ENCODE data around the gene PERM1.
"Not testable (repeated sequence)": the region's sequence is repeated elsewhere in the genome, so short reads cannot be mapped to it uniquely, and the experiment has no call there.

PERM1 gene, protein sequence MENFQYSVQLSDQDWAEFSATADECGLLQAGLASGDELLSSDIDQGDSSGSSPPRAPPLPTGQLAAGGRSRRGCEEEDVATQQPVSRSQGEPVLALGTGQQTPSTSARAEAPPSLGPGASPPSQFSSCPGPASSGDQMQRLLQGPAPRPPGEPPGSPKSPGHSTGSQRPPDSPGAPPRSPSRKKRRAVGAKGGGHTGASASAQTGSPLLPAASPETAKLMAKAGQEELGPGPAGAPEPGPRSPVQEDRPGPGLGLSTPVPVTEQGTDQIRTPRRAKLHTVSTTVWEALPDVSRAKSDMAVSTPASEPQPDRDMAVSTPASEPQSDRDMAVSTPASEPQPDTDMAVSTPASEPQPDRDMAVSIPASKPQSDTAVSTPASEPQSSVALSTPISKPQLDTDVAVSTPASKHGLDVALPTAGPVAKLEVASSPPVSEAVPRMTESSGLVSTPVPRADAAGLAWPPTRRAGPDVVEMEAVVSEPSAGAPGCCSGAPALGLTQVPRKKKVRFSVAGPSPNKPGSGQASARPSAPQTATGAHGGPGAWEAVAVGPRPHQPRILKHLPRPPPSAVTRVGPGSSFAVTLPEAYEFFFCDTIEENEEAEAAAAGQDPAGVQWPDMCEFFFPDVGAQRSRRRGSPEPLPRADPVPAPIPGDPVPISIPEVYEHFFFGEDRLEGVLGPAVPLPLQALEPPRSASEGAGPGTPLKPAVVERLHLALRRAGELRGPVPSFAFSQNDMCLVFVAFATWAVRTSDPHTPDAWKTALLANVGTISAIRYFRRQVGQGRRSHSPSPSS

DNA sequence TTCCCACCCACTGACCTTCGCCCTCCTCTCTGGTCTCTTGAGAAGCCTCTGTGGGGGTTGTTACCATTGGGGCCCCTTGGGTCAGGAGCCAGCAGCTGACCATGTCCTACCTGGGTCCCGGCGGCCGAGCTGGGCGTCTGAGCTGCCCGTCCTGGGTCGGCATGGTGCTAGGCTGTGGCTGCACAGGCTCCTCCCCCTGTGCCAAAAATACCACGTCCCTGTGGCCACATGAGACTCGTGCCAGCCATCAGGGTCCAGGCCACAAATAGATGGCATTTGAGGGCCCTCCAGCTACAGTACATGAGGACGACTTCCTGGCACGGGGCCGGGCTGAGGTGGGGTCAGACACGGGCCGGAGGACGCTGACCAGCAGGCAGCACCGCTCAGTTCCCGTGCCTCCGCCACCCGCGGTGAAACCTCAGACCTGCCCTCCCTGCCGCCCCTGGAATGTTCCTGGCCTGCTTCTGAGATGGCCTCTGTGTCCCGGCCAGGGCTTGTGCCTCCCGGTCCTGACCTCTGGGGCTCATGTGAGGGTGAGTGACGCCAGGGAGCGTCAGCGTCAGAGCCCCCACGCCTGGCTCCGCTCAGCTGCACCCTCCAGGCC lies at the start of gene PERM1:
Gene PERM1, minus strand, starts transcription at position 139 of the 604 bp plus-strand sequence. CDS start 1,064 bp downstream, outside the sequence.
- DNase-seq (ENCODE audit: low read depth): no peak

DNA sequence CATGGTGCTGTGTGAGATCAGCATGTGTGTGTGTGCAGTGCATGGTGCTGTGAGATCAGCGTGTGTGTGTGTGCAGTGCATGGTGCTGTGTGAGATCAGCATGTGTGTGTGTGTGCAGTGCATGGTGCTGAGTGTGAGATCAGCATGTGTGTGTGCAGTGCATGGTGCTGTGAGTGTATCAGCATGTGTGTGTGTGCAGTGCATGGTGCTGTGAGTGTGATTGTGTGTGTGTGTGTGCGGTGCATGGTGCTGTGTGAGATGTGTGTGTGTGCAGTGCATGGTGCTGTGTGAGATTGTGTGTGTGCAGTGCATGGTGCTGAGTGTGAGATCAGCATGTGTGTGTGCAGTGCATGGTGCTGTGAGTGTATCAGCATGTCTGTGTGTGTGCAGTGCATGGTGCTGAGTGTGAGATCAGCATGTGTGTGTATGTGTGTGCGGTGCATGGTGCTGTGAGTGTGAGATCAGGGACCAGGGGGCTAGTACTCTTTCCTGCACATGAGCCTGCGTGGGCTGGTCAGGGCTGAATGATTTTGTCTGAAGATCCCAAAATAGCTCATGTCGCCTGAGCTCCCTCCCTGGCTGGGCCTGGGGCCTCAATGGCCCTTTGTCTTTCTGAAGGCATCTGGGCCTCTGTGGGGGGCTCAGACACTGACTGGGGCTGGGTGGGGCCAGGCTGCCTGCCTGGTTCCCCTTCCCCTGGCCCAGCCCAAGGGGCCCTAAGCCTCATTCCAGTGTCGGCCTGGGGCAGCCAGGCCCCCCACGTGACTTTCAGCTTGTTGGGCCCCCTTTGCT lies 49.2 kb upstream of the PERM1 start:
- DNase-seq (ENCODE audit: low read depth): not testable (repeated sequence)

DNA sequence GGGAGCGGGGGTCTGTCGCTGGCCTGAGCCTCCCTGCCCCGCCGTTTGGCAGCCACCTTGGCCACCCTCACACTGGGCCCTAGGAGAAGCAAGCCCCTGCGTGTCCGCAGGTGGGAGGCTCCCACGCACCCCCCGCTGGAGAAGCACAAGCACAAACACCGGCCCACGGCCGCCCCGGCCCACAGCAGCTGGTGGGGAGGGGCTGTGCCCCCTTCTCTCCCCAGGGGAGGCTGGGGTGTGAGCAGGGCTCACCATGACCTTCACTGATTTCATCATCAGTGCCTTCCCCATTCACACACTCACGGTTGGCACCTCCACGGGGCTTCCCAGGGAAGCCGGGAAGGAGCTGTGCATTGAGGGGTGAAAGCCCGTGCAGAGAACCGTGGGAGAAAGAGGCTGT lies 45.9 kb upstream of the PERM1 start:
- no peak for DNase-seq (ENCODE audit: low read depth)

DNA sequence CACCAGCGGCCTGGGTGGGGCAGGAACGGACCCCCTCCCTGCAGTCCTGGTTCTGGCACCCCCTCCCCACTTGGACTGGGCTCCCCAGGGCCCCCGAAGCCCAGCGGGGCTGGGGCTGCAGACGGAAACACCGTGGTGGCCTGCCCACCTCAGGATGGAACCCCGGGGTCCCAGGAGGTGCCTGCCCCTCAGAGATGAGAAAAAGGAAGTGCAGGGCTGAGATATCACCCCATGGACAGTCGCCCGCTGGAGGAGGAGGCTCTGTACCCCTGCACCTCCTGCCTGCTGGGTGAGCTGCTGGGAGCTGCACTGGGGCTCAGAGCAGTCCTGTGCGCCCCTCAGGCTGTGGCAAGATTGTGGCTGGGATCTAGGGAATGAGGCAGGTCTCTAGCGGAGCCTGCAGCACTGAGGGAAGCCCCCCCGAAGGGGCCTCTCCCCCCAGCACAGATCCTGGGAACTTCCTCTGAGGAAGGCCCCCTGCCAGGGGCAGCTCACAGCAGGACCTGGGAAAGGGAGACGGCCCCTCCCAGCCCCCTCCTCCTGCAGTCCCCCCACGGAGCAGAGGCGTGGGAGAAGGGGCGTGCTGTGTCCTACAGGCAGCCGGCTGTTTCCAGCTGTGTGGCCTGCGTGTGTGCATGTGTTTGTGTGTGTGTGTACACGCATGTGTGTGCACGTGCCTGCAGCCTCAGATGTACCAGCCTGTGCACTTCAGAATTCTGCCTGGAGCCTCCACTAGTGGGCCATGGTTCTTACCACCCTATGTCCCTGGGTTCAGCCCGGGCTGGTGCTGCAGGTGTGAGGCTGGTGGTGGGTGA lies 44.9 kb upstream of the PERM1 start:
- no peak for DNase-seq (ENCODE audit: low read depth)

DNA sequence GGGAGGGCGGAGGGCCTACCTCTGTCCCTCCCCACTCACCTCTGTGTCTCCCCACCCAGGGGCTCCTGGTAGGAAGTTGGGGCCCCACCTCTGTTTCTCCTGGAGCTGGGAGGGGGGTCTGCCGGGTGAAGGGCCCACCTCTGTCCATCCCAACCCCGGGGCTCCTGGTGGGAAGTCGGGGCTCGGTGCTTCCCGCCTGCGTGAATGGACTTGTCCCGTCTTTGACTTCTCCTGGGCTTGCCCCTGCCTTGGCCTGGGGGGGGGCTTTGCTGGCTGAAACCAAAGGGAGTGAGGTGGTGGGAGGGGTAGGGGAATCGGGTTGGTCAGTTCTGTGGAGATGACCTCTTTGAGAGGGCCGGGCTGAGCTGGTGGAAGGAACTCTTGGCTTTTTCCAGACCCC lies 43.8 kb upstream of the PERM1 start:
- DNase-seq (ENCODE audit: low read depth): no peak

DNA sequence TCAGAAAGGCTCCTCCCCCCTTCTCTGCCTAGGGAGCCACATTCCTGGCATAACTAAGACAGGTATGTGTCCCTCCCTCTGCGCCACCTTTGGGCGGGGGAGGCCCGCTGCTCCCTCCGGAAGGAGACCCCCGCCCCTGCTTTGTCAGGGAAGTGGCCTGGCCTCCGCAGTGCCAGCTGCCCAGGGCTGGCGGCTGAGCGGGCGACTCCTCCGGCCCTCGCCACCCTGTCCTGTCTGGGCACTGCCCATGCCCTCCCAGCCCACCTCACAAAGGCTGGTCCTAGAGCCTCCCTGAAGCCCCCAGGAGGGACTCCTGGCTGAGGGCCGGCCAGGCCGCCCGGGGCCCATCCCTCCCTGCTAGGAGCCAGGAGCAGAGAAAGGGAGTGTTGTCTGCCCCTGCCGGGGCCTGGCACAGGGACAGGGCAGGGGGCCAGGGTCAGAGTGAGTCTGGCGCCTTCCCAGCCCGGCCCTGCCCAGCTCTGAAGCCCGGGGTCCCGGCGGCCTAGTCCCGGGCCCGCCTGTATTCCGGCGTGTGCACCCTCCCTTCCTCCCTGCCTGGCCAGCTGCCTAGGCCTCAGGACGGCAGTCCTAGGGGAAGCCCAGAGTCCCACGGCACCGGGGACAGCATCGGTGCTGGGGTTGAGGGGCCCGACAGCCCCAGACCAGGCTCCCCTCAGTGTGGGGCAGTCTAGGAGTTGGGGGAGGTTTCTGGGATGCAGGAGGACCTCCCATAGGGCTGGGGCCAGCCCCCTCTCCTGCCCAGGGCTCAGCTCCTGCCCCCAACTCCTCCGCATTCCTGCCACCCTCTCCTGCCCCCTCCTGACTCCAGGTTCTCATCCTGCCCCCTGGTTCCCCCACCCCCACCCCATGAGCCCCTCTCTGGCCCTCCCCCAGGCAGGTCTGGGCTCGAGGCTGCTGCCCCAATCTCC lies 43.1 kb upstream of the PERM1 start:
- no peak for DNase-seq (ENCODE audit: low read depth)

DNA sequence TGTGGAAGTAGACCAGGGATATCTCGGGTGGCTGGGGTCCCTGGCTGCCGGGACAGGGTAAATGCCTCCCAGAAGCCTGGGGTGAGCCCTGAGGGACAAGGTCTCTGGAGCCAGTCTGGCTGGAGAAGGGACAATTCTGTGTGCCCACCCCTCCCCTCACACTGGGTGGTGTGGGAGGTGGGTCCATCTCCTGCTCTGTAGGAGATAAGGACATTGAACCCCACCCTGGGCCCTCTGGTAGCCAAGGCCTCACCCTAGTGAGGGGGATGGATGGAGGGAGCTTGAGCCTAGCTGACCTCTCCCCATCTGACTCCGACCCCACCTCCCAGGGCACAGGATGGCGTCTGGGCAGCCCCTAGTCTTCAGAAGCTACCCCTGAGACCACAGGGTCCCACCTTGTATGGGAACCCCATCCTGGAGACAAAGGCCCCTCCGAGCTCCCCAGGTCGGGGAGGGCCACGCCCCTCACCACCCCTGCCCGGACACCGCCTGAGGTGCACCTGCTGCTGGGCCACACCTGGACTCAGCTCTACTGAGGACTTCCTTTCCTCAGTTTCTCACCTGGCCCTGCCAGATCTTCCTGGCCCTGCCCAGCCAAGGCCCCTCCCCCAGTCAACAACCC lies 42.4 kb upstream of the PERM1 start:
- DNase-seq (ENCODE audit: low read depth): no peak

DNA sequence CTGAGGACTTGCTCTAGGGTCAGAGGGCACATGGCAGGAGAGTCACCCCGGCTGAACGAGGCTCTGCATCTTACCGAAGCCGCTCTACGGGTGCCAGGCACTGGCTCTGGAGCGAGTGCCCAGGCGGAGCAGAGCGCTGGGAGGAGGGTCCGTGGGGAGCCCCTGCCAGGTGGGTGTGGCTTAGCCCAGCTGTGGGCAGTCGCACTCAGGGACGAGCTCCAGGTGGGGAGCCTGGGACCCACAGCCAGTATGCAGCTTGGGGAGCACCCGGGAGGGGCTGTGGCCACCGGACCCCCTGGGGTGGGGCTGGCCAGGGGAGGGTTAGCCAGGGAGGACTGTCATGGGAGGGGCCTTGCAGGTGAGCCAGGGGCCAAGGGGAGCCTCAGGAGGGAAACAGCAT lies 41.8 kb upstream of the PERM1 start:
- no peak for DNase-seq (ENCODE audit: low read depth)

DNA sequence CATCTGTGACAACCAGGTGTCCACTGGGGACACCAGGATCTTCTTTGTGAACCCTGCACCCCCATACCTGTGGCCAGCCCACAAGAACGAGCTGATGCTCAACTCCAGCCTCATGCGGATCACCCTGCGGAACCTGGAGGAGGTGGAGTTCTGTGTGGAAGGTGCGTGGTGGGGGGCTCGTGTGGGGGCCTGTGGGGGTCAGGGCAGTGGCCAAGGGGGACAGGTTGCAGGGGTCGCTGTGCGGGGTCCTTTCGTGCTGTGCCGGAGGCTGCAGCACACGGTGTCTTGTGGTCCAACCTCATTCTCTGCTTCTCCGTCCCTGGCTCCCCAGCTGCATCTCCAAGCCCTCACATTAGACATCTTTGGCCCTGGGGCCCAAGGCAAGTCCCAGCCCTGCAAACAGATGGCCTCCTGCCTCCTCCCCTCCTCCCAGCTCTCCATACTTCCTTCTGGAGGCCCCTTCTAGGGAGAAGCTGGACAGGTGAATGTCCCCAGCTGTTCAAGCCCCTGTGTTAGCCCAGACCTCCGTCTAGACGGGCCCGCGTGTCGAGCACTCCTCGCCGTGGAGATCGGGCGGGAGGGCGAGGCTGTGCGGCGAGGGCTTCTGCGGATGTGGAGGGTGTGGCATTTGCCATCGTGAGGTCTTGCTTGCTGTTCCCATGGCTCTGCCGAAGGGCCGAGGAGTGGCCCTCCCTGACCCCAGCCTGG lies 40.6 kb upstream of the PERM1 start:
- DNase-seq (ENCODE audit: low read depth): no peak

DNA sequence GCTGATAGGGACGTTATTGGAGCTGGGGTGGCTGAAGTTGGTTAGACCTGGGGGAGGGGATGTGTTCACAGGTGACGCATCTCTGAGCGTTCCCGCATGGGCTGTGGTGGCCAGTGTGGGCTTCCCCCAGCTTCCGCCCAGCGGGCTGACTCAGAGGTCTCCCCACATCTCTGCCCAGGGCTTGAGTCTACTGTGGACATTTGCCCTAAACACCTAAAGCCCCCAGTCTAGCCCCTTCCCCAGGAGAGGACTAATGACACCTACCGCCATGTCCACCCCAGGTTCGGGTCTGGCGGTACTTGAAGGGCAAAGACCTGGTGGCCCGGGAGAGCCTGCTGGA lies 40.0 kb upstream of the PERM1 start:
- no peak for DNase-seq (ENCODE audit: low read depth)

DNA sequence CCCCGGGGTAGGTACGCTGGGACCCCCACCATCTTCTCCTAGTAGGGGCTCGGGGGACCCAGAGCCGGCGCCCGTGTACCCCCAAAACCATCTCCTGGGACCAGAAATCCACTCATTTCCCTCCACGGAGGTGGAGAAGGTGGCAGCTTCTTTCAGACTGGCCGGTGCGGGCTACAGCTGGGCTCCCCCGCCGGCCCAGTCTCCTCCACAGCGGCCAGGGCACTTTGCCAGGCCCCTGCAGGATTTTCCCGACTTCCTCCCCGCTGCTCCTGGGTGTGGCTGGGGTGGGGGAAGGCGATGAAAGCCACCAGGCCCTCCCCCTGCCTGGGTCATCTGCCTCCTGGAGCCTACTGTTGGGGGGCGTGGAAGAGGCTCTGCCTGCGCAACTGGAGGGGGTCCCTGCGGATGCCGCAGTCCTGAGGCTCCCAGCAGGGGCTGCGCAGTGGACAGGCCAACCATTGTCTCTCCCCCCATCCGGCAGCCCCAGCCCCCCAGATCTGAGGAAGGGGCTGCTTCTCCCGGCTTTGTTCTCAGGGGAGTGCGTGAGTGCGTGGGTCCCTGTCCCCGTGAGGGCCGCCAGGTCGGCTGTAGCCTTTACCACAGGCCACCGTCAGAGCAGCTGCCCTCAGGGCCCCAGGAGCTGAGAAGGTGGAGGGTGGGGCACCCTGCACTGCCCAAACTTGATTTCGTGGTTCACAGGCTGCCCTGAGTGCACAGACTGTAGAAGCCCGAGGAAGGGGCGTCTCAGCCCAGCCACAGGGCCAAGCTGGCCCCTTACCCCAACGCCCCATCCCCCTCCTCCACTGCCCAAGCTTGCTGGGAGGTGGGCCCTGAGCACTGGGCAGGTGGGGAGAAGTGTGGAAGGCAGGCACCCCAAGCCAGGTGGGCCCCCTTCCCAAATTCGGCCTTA lies 39.4 kb upstream of the PERM1 start:
- no peak for DNase-seq (ENCODE audit: low read depth)

DNA sequence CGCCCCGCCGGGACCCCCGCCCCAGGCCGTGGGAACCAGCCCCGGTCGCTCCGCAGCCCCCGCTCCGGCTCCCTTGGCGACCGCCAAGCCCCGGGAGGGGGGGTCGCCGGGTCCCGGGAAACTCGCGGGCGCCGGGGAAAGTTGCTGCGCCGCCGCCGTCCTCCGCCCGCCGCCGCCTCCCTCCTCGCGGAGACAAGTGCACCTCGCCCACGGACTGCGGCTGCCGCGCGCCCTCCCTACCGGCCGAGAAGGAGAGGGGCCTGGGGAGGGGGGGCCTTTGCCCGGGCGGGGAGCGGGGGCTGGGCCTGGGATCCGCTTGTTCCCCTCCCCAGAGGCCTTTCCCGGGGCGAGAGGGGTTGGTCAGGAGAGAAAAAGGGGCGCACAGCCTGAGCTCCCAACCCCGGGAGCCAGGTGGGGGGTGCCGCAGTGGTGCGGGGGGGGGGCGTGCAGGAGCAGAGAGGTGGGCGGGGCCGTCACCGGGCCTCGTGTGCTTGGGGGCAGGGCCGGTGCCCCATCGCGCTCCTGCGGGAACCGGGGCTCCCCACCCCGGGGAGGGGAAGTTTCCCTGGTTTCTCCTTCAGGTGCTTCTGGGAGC lies 38.6 kb upstream of the PERM1 start:
- DNase-seq (ENCODE audit: low read depth): no peak

DNA sequence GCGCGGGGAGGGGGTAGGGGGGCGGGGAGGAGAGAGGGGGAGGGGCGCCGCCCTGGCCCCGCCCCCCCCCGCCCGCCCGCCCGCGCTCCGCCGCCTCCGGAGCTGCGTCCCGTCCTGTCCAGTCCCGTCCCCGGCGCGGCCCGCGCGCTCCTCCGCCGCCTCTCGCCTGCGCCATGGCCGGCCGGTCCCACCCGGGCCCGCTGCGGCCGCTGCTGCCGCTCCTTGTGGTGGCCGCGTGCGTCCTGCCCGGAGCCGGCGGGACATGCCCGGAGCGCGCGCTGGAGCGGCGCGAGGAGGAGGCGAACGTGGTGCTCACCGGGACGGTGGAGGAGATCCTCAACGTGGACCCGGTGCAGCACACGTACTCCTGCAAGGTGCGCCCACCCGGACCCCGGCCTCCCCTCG lies 38.1 kb upstream of the PERM1 start, which contains the start of gene AGRN:
Gene AGRN, plus strand, starts transcription at position 121 of the 405 bp plus-strand sequence. Its CDS starts 53 bp downstream, at position 174.
- no peak for DNase-seq (ENCODE audit: low read depth)

DNA sequence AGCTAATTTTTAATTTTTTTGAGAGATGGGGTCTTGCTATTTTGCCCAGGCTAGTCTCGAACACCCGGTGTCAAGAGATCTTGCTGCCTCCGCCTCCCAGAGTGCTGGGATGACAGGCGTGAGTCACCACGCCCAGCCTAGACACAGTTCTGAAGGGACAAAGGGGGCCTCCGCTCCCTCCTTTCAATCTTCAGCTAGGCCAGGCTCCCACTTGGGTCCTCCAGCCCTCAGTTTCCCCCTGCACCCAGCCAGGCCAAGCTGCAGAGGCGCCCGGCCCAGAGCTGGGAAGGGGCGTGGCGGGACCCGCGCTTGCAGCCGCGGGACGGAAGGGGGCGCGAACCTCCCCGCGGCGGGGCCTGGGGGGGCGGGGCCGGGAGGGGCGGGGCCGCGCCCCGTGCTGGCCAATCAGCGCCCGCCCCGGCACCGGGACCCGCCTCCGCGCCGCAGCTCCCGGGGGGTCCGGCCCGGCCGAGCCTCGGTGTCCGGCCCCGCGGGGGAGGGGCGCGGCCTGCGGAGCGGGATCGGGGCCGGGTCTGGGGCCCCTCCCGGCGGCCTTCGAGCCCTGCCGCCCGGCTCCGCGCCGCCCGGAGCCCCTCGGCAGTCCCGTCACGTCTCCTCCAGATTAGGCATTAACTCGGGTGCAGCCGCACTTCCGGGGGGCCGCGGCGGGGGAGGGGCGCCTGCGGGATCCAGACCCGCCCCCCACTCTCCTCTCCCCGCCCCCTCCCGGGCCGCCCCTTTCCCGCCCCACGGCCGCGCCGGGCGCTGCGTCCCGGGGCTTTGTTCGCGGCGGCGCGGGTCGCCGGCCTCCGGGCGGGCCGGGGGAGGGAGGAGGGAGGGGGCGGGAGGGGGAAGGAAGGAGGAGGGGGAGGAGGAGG lies 37.5 kb upstream of the PERM1 start:
- no peak for DNase-seq (ENCODE audit: low read depth)

DNA sequence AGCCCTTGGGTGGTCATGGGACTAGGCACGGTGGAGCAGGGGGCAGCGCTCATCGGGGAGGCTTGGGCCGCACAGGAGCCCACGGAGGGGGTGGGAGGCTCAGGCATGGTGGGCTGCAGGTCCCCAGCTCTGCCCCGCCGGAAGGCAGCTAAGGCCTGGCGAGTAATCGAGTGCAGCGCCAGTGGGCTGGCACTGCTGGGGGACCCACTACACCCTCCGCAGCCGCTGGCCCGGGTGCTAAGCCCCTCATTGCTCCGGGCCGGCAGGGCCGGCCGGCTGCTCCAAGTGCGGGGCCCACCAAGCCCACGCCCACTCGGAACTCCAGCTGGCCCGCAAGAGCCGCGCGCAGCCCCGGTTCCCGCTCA lies 36.4 kb upstream of the PERM1 start:
- not testable (repeated sequence) for DNase-seq (ENCODE audit: low read depth)
